Body of pancreas (tissue), 4 donors: ENCODE data around the gene RB1. TPM values are rescaled to one million over a fixed set of nuclear protein-coding genes. Genes with fewer than 3 reads are reported as not detected.

Source experiments
- ATAC-seq: fragments of 150-250 bp; one replicate; pipeline ENCODE4 v1.9.1; 2016
- DNase-seq, 4 donors: peaks; one replicate each; pipeline ENCODE4 v3.0.0-alpha.2; 2019
- H3K27ac ChIP-seq, 4 donors: fragments of 200-600 bp; sonication (generic); 1 replicate in 3 of 4; 2 replicates in 1 of 4; pipeline versions ENCODE4 v1.5.1 to v1.6.1; 2016 to 2019; ENCODE audit warnings: mild to moderate bottlenecking in 1 of 4, mixed read lengths in 1 of 4, moderate library complexity in 1 of 4
- H3K27me3 ChIP-seq, 2 donors: fragments of 200-600 bp; sonication (generic); one replicate each; pipeline ENCODE4 v1.6.0; 2016; ENCODE audit warnings: mild to moderate bottlenecking in 1 of 2
- H3K36me3 ChIP-seq, 2 donors: fragments of 200-600 bp; sonication (generic); replicated peaks in 1 of 2; 2 replicates each; pipeline ENCODE4 v1.5.1; 2016; ENCODE audit warnings: low read depth in 2 of 2; ENCODE audit not compliant: insufficient read depth in 1 of 2
- H3K4me1 ChIP-seq: fragments of 200-600 bp; sonication (generic); one replicate; pipeline ENCODE4 v1.6.0; 2016
- H3K4me3 ChIP-seq, 2 donors: fragments of 200-600 bp; sonication (generic); 1 replicate in 1 of 2; 2 replicates in 1 of 2; pipeline ENCODE4 v1.5.1; 2016 to 2019
- H3K9me3 ChIP-seq, 3 donors: fragments of 200-600 bp; sonication (generic); 1 replicate in 2 of 3; 2 replicates in 1 of 3; pipeline ENCODE4 v1.5.1; 2016
- POLR2A ChIP-seq, 3 donors: fragments of 450-650 bp; IDR thresholded peaks; one replicate each; pipeline ENCODE4 v1.6.1; 2016; ENCODE audit warnings: antibody characterized with exemption in 3 of 3, mild to moderate bottlenecking in 2 of 3
- WGBS, 2 donors: methylation state at CpG; one replicate each; pipeline ENCODE4 v1.1.5; 2017; 5-methylcytosine and 5-hydroxymethylcytosine counted together
- intact Hi-C: fragments of 100-400 bp; cut with DNase I; formaldehyde crosslinking; loops from one replicate; pipeline ENCODE4 v1.15.1; 2023
- total RNA-seq, 2 donors: library from RNA; depleted of rRNA; stranded (reverse); fragments of >200 nt; gene quantifications; one replicate each; pipeline ENCODE4 v1.1.0, GENCODE V29; 2016
- TF ChIP-seq, protein P1 (sequence below), 7 experiments: fragments of 450-650 bp in 4 of 7; fragments of 200-600 bp in 3 of 7; sonication (generic) in 3 of 7; IDR thresholded peaks; one replicate each; pipeline ENCODE4 v1.5.1; 2016 to 2019; ENCODE audit warnings: antibody characterized with exemption in 7 of 7

RB1 gene
- total RNA-seq, 2 donors from 2014 or later: 20.5 to 28.0 TPM

DNA sequence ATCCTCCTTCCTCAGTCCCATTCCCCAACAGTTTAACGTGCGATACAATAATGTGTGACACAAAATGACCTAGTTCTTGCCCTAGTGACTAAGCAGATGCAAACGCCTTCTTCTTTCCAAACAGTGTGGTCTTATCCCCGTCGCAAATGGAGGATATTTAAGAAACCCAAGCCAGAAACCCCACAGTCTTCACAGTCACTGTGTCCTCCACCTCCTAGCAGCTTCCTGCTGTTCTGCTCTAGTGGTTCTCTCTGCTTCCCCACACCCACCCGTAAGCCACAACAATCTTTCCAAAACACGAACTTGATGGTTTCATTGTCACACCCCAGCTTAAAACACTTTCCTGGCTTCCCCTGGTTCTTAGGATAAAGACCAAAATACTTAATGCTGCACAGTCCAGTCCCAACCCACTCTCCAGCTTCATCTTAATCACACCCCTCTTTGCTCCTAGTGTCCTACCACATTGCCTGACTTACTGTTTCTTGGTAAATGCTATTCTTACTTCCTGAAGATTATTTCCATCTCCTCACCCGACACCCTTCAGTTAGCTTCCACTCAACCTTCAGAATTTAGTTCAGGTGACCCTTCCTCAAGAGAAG, 38.2 kb upstream of the RB1 start:
- H3K27ac ChIP-seq: no peak overlapping the region
- no peak overlapping the region for H3K4me3 ChIP-seq
- 77 to 93% methylated on average over 8 of the region's 8 CpGs for WGBS, 2 donors
- H3K36me3 ChIP-seq: peaks cover 8 to 18% of the 10 kb centered on the region in 2 donors
- TF ChIP-seq, protein P1, sequence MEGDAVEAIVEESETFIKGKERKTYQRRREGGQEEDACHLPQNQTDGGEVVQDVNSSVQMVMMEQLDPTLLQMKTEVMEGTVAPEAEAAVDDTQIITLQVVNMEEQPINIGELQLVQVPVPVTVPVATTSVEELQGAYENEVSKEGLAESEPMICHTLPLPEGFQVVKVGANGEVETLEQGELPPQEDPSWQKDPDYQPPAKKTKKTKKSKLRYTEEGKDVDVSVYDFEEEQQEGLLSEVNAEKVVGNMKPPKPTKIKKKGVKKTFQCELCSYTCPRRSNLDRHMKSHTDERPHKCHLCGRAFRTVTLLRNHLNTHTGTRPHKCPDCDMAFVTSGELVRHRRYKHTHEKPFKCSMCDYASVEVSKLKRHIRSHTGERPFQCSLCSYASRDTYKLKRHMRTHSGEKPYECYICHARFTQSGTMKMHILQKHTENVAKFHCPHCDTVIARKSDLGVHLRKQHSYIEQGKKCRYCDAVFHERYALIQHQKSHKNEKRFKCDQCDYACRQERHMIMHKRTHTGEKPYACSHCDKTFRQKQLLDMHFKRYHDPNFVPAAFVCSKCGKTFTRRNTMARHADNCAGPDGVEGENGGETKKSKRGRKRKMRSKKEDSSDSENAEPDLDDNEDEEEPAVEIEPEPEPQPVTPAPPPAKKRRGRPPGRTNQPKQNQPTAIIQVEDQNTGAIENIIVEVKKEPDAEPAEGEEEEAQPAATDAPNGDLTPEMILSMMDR (IDR thresholded peaks at IDR 0.05): no peak
- TF ChIP-seq POLR2A (IDR thresholded peaks at IDR 0.05): no peak
- intact Hi-C loops: no loop called here
- no peaks in the 10 kb centered on the region for H3K27me3 ChIP-seq
- DNase-seq: no peak
- H3K9me3 ChIP-seq: no peaks in the 10 kb centered on the region
- no peak for ATAC-seq
- H3K4me1 ChIP-seq: peaks cover 7% of the 10 kb centered on the region

DNA sequence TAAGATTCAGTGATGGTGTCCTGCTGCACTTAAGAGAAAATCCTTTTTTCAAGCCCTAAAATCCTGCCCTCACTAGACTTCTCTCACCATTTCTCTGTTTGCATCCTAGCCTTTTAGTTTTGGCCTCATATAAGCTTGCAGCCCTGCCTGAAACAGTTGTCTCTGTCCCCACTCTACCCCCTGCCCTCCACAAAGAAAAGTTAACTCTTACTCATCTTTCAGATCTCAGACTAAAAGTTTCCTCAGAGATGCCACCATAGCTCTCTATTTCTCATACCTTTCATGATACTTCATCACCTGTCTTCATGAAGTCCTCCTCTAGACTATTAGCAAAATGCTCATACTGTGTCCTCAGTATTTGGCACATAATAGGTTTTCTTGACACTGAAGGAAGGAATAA, 37.4 kb upstream of the RB1 start:
- Histone ChIP-seq H3K9me3 (no peaks in the 10 kb centered on the region), H3K27me3 (no peaks in the 10 kb centered on the region)
- TF ChIP-seq, protein P1 (IDR thresholded peaks at IDR 0.05): no peak
- TF ChIP-seq POLR2A (IDR thresholded peaks at IDR 0.05): no peak

DNA sequence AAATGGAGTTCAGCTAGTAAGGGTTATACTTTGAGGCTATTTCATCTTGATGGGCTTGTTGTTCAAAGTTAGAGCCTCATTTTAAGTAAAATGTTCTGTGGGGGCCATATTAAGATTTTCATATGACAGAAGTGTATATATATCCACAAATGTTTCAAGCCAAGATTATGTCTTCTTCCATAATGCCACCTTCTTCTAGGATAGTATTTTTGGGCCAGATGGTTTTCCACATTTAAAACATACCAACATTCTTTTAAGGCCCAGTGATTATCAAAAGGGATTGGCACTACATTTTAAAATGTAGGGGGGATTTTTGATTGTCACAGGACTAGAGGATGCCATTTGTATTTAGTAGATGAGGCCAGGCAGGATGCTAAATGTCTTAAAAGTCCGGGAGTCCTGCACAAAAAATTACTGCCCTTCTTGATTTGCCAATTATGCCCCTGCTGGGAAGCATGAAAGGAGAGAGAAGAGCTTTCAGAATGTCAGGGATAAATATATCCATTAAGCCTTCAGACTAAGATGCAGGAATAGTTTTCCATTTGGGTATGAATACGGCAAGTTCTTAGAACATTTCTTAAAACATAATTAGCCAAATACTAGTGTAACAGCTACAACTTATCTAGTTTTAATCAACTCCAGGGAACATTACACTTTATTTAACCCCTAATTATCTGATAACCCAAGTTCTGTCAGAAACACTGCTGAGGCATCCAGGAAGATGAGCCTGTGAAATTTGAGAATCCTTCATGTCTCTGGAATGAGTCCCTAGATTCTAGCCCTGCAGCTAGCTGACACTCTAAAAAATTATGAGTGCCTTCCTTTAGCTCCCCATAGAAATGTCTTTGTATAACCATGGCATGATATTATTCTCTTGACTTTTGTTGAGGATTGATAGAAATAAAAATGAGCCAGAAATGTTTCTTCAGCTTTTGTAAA, 36.6 kb upstream of the RB1 start:
- peaks cover 7% of the 10 kb centered on the region for H3K4me1 ChIP-seq
- no peak for ATAC-seq
- no peaks in the 10 kb centered on the region for H3K9me3 ChIP-seq
- WGBS, 2 donors: 92 to 93% methylated on average over 2 of the region's 2 CpGs
- DNase-seq: no peak
- intact Hi-C loops: no loop called here
- no peak overlapping the region for H3K4me3 ChIP-seq
- H3K27me3 ChIP-seq: no peaks in the 10 kb centered on the region
- H3K36me3 ChIP-seq: peaks cover 8 to 10% of the 10 kb centered on the region in 2 donors
- no peak overlapping the region for H3K27ac ChIP-seq
- no peak for TF ChIP-seq POLR2A (IDR thresholded peaks at IDR 0.05)
- TF ChIP-seq, protein P1 (IDR thresholded peaks at IDR 0.05): no peak

More for the DNA sequence above, 37.4 kb upstream of the RB1 start:
- ATAC-seq (no peak), DNase-seq (no peak)
- peaks cover 8 to 13% of the 10 kb centered on the region in 2 donors for H3K36me3 ChIP-seq
- H3K4me1 ChIP-seq: peaks cover 7% of the 10 kb centered on the region
- H3K4me3 ChIP-seq: no peak overlapping the region
- no peak overlapping the region for H3K27ac ChIP-seq
- intact Hi-C loops: no loop called here

DNA sequence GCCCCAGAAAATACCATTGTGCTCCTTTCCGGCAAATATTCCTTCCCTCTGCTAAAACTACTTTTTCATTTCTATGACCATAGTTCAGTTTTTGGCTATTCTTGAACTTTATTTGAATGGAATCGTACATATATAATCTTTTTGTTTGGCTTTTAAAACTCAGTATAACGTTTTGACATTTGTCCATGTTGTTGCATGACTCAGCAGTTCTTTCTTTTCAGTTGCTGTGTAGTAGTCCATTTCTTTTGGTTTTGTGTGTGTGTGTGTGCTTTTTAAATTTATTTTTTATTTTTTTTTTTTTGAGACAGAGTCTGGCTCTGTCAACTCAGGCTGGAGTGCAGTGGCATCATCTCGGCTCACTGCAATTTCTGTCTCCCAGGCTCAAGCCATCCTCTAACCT, 35.5 kb upstream of the RB1 start:
- intact Hi-C loops: no loop called here
- TF ChIP-seq POLR2A (IDR thresholded peaks at IDR 0.05): no peak
- TF ChIP-seq, protein P1 (IDR thresholded peaks at IDR 0.05): no peak
- 92 to 95% methylated on average over 4 of the region's 4 CpGs for WGBS, 2 donors

More for the DNA sequence above, 35.5 kb upstream of the RB1 start:
- no peak overlapping the region for H3K4me3 ChIP-seq
- peaks cover 3 to 8% of the 10 kb centered on the region in 2 donors for H3K36me3 ChIP-seq
- H3K4me1 ChIP-seq: peaks cover 7% of the 10 kb centered on the region
- ATAC-seq (no peak), DNase-seq (no peak)
- no peaks in the 10 kb centered on the region for H3K9me3 ChIP-seq
- no peak overlapping the region for H3K27ac ChIP-seq
- no peaks in the 10 kb centered on the region for H3K27me3 ChIP-seq
